HG02623 (cell line): Measurements from ENCODE around the gene MED8.

Experiments used
- ATAC-seq: cut with Tn5 transposase; IDR thresholded peaks from one replicate; pipeline ENCODE4 v1.9.1; 2021; ENCODE audit warnings: moderate library complexity; ENCODE audit not compliant: unreplicated experiment

The MED8 gene

DNA sequence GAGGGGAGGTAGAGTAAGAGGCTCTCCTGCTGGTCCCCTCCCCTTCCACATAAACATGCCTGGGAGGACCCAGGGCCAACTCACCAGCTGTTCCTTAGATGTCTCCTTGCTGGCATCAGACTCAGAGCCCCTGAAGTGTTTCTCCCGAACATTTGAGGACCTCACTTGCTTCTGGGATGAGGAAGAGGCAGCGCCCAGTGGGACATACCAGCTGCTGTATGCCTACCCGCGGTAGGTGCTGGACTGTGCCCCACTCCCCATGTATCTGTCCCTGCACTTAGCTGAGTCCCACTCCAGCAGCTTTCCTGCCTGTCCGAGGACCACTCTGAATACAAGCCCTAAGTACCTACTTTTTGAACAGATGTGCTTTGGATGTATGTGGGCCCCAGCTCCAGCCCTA lies 51.6 kb downstream of the MED8 start:
- ATAC-seq, result no peak

DNA sequence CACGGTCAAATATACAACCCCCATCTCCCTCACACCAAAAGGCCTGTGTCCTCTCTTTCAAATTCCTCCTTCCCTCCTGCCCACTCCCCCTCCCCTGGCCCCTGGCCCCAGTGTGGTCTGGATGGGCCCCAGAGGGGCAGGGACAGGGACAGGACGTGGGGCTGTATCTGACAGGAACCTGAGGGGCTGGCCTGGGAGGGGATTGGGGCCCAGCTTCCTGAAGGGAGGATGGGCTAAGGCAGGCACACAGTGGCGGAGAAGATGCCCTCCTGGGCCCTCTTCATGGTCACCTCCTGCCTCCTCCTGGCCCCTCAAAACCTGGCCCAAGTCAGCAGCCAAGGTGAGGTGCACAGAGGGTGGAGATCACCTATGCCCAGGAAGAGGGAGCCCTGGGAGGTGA lies 52.0 kb downstream of the MED8 start, which contains the start of gene MPL:
Gene MPL, plus strand, starts transcription at position 231 of the 400 bp plus-strand sequence. Its CDS starts 31 bp downstream, at position 262.
- no peak for ATAC-seq

DNA sequence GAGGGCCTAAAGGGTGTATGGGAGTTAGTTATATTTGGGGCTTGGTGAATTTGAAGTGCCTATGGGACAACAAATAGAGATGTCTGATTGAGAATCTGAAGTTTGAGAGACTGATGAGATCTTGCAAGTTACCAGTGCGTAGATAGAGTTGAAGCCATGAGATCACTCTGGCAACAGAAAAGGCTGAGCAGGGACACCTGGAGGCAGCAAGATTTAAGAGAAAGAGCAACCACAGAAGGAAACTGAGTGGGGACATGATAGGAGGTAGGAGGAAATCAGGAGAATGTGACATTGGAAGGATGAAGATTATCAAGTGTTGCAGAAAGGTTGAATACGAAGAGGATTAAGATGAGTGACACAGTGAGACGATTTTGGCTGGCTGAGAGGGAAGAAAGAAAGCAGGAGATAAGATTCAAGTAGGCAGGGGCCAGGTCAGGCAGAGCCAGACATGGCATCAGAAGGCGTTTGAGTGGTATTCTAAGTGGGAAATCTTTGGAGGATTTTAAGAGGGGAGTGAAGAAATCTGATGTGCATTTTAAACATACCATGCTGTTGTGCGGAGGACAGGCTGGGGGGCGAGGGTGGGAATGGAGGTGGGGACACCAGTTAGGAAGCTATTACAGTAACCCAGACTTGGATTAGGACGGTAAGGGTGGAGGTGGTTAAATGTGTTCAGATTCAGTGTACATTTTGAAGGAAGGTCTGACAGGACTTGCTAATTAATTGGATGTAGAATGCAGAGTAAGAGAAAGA lies 55.0 kb downstream of the MED8 start:
- no peak for ATAC-seq
